Fibroblast of lung (primary cell): Measurements from ENCODE around the gene MAEL.

Experiments used
- EZH2 ChIP-seq: IDR thresholded peaks from 2 replicates; pipeline ENCODE4 v1.5.1; 2012; ENCODE audit warnings: low read length, control low read depth, mild to moderate bottlenecking; ENCODE audit errors: missing control alignments
- TF ChIP-seq, protein P1 (sequence below), 2 donors: IDR thresholded peaks in 1 of 2; conservative IDR thresholded peaks in 1 of 2; 1 replicate in 1 of 2; 2 replicates in 1 of 2; pipeline ENCODE4 v1.5.1; 2011 to 2012; ENCODE audit warnings: low read length in 2 of 2, control low read depth in 1 of 2, inconsistent platforms in 1 of 2, low read depth in 1 of 2, mild to moderate bottlenecking in 1 of 2

GRCh38 chr1:166980818-166981217 lies 8.3 kb upstream of the MAEL start:
- TF ChIP-seq, protein P1, sequence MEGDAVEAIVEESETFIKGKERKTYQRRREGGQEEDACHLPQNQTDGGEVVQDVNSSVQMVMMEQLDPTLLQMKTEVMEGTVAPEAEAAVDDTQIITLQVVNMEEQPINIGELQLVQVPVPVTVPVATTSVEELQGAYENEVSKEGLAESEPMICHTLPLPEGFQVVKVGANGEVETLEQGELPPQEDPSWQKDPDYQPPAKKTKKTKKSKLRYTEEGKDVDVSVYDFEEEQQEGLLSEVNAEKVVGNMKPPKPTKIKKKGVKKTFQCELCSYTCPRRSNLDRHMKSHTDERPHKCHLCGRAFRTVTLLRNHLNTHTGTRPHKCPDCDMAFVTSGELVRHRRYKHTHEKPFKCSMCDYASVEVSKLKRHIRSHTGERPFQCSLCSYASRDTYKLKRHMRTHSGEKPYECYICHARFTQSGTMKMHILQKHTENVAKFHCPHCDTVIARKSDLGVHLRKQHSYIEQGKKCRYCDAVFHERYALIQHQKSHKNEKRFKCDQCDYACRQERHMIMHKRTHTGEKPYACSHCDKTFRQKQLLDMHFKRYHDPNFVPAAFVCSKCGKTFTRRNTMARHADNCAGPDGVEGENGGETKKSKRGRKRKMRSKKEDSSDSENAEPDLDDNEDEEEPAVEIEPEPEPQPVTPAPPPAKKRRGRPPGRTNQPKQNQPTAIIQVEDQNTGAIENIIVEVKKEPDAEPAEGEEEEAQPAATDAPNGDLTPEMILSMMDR (conservative IDR thresholded peaks at IDR 0.05 in 1 of 2, IDR thresholded peaks at IDR 0.05 in 1 of 2; ENCODE audit: low read depth in 1 of 2, low read length in 2 of 2) = no peak
- no peak for TF ChIP-seq EZH2
